Erythroblast (primary cell): ENCODE results near the gene JPH4.

Source experiments
- GATA1 ChIP-seq: IDR thresholded peaks from 2 replicates; pipeline ENCODE4 v1.6.1; 2011; ENCODE audit warnings: low read depth, mild to moderate bottlenecking, control low read depth, low read length, moderate library complexity
- POLR2A ChIP-seq: IDR thresholded peaks from 2 replicates; pipeline ENCODE4 v1.6.1; 2011; ENCODE audit warnings: mild to moderate bottlenecking, low read length

DNA sequence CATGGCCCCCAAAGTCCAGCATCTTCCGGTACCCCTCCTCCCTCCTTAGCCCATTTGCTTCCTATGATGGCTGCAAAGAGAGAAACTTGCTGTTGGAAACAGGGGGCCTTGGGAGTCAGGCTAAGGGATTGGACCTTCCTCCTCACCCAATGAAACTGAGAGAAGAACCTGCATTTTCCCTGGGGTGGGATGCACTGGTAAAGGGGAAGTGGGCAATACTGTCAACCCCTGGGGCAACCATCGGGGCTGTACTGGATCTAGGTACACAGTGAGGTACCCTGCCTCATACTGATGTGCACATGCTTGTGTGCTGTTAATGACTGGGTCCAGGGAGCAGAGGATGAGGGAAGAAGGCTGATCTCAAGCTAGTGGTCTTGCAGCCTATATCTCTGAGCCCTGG is 11.0 kb upstream of the JPH4 start:
- TF ChIP-seq POLR2A (no peak), GATA1 (no peak)
